ENCODE results near the gene TMEM69. TPM values are rescaled to one million over a fixed set of nuclear protein-coding genes. Genes with fewer than 3 reads are reported as not detected.

TMEM69 gene
- total and polyA plus RNA-seq, 2 of the 4 experiments (the other 2 are of a cell fraction), result 19.9 to 33.6 TPM

- in situ Hi-C loops (cut with MboI; ENCODE audit: low sequenced_read_pairs) (no loop called here), dilution Hi-C loops (cut with HindIII; ENCODE audit: low sequenced_read_pairs, unreplicated experiment) (no loop called here), intact Hi-C loops (cut with micrococcal nuclease) (no loop called here)
- Histone ChIP-seq H3K27ac (ENCODE audit: insufficient read depth, low read length) (no peak overlapping the region), H3K27me3 (ENCODE audit: control insufficient read depth, insufficient read depth, low read length) (no peaks in the 10 kb centered on the region), H3K14ac (replicated peaks; ENCODE audit: low read depth, low read length) (no peak overlapping the region), H4K91ac (ENCODE audit: insufficient read depth, low read depth, low read length) (no peak overlapping the region), H3K18ac (ENCODE audit: low read depth, low read length) (no peak overlapping the region), H2AFZ (replicated peaks; ENCODE audit: low read length, poor library complexity) (no peak overlapping the region), H3K4me3 (ENCODE audit: insufficient read depth, low read depth, low read length) (no peak overlapping the region), H2AK9ac (replicated peaks; ENCODE audit: low read depth, low read length, poor library complexity) (no peak overlapping the region), H3K79me1 (ENCODE audit: low read depth in 1 of 2, low read length in 2 of 2) (peaks cover 12 to 65% of the 10 kb centered on the region in 2 experiments), H3K9ac (ENCODE audit: low read depth, low read length) (no peak overlapping the region), H2AK5ac (ENCODE audit: low read depth, low read length) (no peak overlapping the region), H3K4ac (ENCODE audit: low read depth, low read length) (no peak overlapping the region), H2BK5ac (ENCODE audit: low read depth, low read length, poor library complexity, severe bottlenecking) (no peak overlapping the region), H2BK20ac (ENCODE audit: low read depth, low read length) (no peak overlapping the region), H2BK15ac (ENCODE audit: low read depth, low read length) (no peak overlapping the region), H4K20me1 (ENCODE audit: insufficient read depth, low read length) (peaks cover 88% of the 10 kb centered on the region), H4K5ac (ENCODE audit: low read depth, low read length) (no peak overlapping the region), H3K23ac (ENCODE audit: low read depth, low read length) (no peak overlapping the region), H2BK120ac (ENCODE audit: low read depth, low read length) (no peak overlapping the region), H3K4me1 (ENCODE audit: control insufficient read depth, insufficient read depth, low read length) (peaks cover 8% of the 10 kb centered on the region), H3K9me1 (ENCODE audit: insufficient read depth, low read length) (peaks cover 27% of the 10 kb centered on the region), H3K9me3 (ENCODE audit: control insufficient read depth, insufficient read depth, low read length) (no peaks in the 10 kb centered on the region), H3K56ac (ENCODE audit: extremely low read depth, insufficient read depth, low read length) (no peak overlapping the region), H4K8ac (ENCODE audit: low read depth in 2 of 2, low read length in 2 of 2) (no peak overlapping the region), H3K36me3 (ENCODE audit: control insufficient read depth, insufficient read depth, low read length) (peaks cover 3% of the 10 kb centered on the region), H3K4me2 (ENCODE audit: low read depth, low read length) (no peak overlapping the region)
- no peak for DNase-seq
- no TSS peak for BruUV-seq (replicated peaks)
- CTCF ChIA-PET, result interaction anchor here (1.1 kb wide), 1 partner anchor 33 kb away, joined by 3 read pairs; no protein-coding TSS in a partner anchor
- TF ChIP-seq CEBPB (IDR thresholded peaks at IDR 0.05; ENCODE audit: low read depth, low read length) (no peak), MAFK (IDR thresholded peaks at IDR 0.05; ENCODE audit: low read depth, low read length) (no peak), NFE2L2 (IDR thresholded peaks at IDR 0.05; ENCODE audit: low read depth, low read length) (no peak), MXI1 (IDR thresholded peaks at IDR 0.05; ENCODE audit: borderline replicate concordance, low read depth, low read length) (no peak), MAZ (IDR thresholded peaks at IDR 0.05; ENCODE audit: borderline replicate concordance, low read depth, low read length) (no peak), FOS (IDR thresholded peaks at IDR 0.05; ENCODE audit: low read depth, low read length) (no peak), CHD1 (IDR thresholded peaks at IDR 0.05; ENCODE audit: low read depth, low read length) (no peak), POLR2A (IDR thresholded peaks at IDR 0.05; ENCODE audit: low read depth, low read length) (no peak), USF2 (IDR thresholded peaks at IDR 0.05; ENCODE audit: low read depth, low read length) (no peak), RFX5 (IDR thresholded peaks at IDR 0.05; ENCODE audit: low read depth, low read length) (no peak), BHLHE40 (IDR thresholded peaks at IDR 0.05; ENCODE audit: low read depth, low read length) (no peak), SMC3 (IDR thresholded peaks at IDR 0.05; ENCODE audit: low read depth, low read length) (no peak), RAD21 (IDR thresholded peaks at IDR 0.05; ENCODE audit: low read length) (no peak), RCOR1 (IDR thresholded peaks at IDR 0.05; ENCODE audit: insufficient replicate concordance, low read length) (no peak)
- TF ChIP-seq, protein P1, sequence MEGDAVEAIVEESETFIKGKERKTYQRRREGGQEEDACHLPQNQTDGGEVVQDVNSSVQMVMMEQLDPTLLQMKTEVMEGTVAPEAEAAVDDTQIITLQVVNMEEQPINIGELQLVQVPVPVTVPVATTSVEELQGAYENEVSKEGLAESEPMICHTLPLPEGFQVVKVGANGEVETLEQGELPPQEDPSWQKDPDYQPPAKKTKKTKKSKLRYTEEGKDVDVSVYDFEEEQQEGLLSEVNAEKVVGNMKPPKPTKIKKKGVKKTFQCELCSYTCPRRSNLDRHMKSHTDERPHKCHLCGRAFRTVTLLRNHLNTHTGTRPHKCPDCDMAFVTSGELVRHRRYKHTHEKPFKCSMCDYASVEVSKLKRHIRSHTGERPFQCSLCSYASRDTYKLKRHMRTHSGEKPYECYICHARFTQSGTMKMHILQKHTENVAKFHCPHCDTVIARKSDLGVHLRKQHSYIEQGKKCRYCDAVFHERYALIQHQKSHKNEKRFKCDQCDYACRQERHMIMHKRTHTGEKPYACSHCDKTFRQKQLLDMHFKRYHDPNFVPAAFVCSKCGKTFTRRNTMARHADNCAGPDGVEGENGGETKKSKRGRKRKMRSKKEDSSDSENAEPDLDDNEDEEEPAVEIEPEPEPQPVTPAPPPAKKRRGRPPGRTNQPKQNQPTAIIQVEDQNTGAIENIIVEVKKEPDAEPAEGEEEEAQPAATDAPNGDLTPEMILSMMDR (conservative IDR thresholded peaks at IDR 0.05; ENCODE audit: low read depth, low read length), result no peak
- TF ChIP-seq, protein P2, sequence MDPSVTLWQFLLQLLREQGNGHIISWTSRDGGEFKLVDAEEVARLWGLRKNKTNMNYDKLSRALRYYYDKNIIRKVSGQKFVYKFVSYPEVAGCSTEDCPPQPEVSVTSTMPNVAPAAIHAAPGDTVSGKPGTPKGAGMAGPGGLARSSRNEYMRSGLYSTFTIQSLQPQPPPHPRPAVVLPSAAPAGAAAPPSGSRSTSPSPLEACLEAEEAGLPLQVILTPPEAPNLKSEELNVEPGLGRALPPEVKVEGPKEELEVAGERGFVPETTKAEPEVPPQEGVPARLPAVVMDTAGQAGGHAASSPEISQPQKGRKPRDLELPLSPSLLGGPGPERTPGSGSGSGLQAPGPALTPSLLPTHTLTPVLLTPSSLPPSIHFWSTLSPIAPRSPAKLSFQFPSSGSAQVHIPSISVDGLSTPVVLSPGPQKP (IDR thresholded peaks at IDR 0.05; ENCODE audit: borderline replicate concordance, low read depth, low read length), result no peak
- ATAC-seq (ENCODE audit: low read depth), result no peak
- POLR2A ChIA-PET (ENCODE audit: unreplicated experiment), result no interaction called here
Measured at GRCh38 chr1:45678489-45678888, 9.5 kb upstream of the TMEM69 start.
